ENCODE data around the gene PER3. TPM values are rescaled to one million over a fixed set of nuclear protein-coding genes. Genes with fewer than 3 reads are reported as not detected.

Gene PER3
- total and polyA plus RNA-seq, 9 of the 15 experiments (the other 6 are each of a cell fraction or from before 2014, with no cell fraction given), result 11.9 to 22.5 (median 14.6) TPM

- no peak for TF ChIP-seq PREB (CRISPR knock-in tag; IDR thresholded peaks at IDR 0.05)
- TF ChIP-seq WHSC1 (IDR thresholded peaks at IDR 0.05; ENCODE audit: low read length), result no peak
- TF ChIP-seq MTA2 (IDR thresholded peaks at IDR 0.05; ENCODE audit: low read depth), result peak; percentile 74
- TF ChIP-seq GATAD2B (IDR thresholded peaks at IDR 0.05; ENCODE audit: borderline replicate concordance), result no peak
- no peak for TF ChIP-seq MBD1 (CRISPR knock-in tag; IDR thresholded peaks at IDR 0.05)
- no peak for TF ChIP-seq PCBP2 (IDR thresholded peaks at IDR 0.05; ENCODE audit: low read depth, low read length, poor library complexity, severe bottlenecking)
- TF ChIP-seq ZFP30 (CRISPR knock-in tag; IDR thresholded peaks at IDR 0.05; ENCODE audit: borderline replicate concordance), result no peak
- 0 out of 2 replicates have a peak, but pooled peaks have one; percentile 43 for TF ChIP-seq GATAD2A (IDR thresholded peaks at IDR 0.05)
- no peak for TF ChIP-seq PTRF (tag; IDR thresholded peaks at IDR 0.05)
- TF ChIP-seq IFI16 (CRISPR knock-in tag; IDR thresholded peaks at IDR 0.05), result no peak
- peak; percentile 89 for TF ChIP-seq ELF2 (CRISPR knock-in tag; IDR thresholded peaks at IDR 0.05)
- TF ChIP-seq POLR2B (IDR thresholded peaks at IDR 0.05; ENCODE audit: low read depth, partially characterized antibody), result peak; percentile 75
- TF ChIP-seq HDAC3 (IDR thresholded peaks at IDR 0.05; ENCODE audit: borderline replicate concordance, partially characterized antibody), result no peak
- TF ChIP-seq PHB2 (IDR thresholded peaks at IDR 0.05; ENCODE audit: low read depth), result no peak
- TF ChIP-seq TCF15 (CRISPR knock-in tag; IDR thresholded peaks at IDR 0.05), result peak; percentile 67; the same call in 1 of the 2 replicates
- TF ChIP-seq RBM14 (IDR thresholded peaks at IDR 0.05; ENCODE audit: borderline replicate concordance, insufficient read depth, low read depth, low read length), result no peak
- TF ChIP-seq THAP7 (CRISPR knock-in tag; IDR thresholded peaks at IDR 0.05), result no peak
- TF ChIP-seq ADNP (tag; IDR thresholded peaks at IDR 0.05), result no peak
- no peak for TF ChIP-seq TEAD4 (IDR thresholded peaks at IDR 0.05; ENCODE audit: low read length)
- no peak for TF ChIP-seq TEAD4 (CRISPR knock-in tag; IDR thresholded peaks at IDR 0.05; ENCODE audit: borderline replicate concordance)
- peak; percentile 46; the same call in 1 of the 2 replicates for TF ChIP-seq HDAC2 (IDR thresholded peaks at IDR 0.05)
- TF ChIP-seq CTCF (IDR thresholded peaks at IDR 0.05 in 2 of 3, conservative IDR thresholded peaks at IDR 0.05 in 1 of 3; ENCODE audit: insufficient read depth in 2 of 3, low read depth in 1 of 3, low read length in 3 of 3), result no peak
These were observed 43.2 kb downstream of the PER3 start (continued) for GRCh38 chr1:7827126-7827955.

Data from K562 (cell line).